ENCODE data around the gene THRB.

Gene THRB

DNA sequence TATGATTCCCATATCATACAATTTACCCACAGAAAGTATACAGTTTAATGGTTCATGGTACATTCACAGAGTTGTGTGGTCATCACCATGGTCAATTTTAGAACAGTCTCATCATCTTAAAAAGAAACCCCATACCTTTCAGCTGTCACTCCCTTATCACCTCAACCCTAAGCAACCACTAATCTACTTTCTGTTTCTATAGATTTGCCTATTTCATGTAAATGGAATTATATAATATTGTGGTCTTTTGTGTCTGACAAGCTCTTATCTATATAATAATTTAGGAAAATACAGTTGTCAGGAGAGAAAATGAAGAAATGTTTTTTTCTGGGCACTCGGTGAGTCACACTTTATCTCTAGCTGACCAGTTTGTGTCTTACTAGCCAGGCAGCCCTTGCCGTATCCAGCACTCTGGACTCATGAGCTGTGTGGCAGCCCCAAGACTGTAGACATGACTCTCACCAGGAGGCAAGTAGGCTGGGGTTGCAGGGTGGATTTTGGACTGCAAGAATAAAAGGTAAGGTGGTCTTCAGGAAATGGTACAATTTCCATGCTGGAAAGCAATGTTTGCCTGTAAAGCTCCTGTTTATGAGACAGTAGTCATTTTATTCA lies 234.6 kb downstream of the THRB start:
- DNase-seq (ENCODE audit: insufficient read length, low spot score), result no peak
- FAIRE-seq, result no peak
- TF ChIP-seq, protein P1, sequence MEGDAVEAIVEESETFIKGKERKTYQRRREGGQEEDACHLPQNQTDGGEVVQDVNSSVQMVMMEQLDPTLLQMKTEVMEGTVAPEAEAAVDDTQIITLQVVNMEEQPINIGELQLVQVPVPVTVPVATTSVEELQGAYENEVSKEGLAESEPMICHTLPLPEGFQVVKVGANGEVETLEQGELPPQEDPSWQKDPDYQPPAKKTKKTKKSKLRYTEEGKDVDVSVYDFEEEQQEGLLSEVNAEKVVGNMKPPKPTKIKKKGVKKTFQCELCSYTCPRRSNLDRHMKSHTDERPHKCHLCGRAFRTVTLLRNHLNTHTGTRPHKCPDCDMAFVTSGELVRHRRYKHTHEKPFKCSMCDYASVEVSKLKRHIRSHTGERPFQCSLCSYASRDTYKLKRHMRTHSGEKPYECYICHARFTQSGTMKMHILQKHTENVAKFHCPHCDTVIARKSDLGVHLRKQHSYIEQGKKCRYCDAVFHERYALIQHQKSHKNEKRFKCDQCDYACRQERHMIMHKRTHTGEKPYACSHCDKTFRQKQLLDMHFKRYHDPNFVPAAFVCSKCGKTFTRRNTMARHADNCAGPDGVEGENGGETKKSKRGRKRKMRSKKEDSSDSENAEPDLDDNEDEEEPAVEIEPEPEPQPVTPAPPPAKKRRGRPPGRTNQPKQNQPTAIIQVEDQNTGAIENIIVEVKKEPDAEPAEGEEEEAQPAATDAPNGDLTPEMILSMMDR (IDR thresholded peaks at IDR 0.05; ENCODE audit: insufficient read depth, missing control alignments), result no peak

DNA sequence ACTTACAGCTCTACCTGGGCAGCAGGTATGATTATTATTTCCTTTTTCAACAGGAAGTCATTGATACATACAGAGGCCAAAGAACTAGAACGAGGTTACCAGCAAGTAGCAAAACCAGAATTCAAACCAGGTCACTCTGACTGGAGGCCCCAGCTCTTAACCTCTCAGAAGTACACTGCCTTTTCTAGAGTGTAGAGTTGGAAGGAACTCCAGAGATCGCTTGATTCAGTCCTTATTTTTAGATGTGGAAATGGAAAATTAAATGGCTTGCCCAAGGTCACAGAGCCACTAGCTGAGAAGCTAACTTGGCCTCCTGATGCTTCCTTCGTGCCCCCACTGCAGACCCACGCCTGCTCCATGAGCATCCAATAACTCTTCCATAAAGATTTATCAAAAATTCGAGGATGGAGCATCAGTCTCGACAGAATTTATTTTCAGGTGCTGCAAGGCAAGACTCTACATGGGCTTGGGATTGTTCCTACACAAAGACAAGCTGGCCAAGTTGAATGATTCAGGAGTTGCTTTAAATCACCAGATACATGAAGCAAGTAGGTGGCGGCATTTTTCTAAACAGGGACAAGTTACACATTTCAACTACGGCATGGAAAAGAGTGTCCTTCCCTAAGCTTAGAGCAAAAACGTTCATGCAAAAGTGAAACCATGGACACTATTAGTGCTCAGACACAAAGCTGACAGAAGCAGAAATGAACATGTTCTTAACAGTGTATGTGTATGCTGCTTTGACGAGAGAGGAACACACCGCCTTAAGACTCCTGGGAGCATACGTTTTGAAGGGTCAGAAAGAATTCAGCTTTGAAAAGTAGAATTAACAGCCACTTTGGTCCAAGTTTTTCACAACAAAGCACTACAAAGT lies 235.7 kb downstream of the THRB start:
- TF ChIP-seq, protein P1 (IDR thresholded peaks at IDR 0.05; ENCODE audit: insufficient read depth, missing control alignments), result no peak
- FAIRE-seq, result no peak
- no peak for DNase-seq (ENCODE audit: insufficient read length, low spot score)

DNA sequence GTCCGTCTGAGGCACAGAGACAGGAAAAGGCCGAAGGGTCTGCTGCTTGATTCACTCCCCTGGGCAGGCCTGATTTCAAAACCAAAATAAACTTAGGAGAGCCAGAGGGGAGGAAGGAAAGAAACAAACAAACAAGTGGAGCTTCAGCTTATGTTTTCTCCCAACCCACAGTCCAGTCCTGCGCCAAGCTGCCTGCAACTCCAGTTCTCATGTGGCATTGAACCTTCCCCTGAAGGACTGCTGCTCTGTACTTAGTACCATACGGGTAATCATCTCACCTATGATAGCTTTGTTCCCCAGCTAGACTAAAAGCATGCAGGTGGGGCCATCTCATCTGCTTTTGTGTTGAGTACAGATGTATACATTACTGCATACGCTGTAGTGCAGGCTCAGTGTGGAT lies 236.4 kb downstream of the THRB start:
- FAIRE-seq (no peak), DNase-seq (ENCODE audit: insufficient read length, low spot score) (no peak)
- TF ChIP-seq, protein P1 (IDR thresholded peaks at IDR 0.05; ENCODE audit: insufficient read depth, missing control alignments), result no peak

GRCh38 chr3:24255414-24255813 lies 239.2 kb downstream of the THRB start:
- TF ChIP-seq, protein P1 (IDR thresholded peaks at IDR 0.05; ENCODE audit: insufficient read depth, missing control alignments), result no peak
- DNase-seq (ENCODE audit: insufficient read length, low spot score) (no peak), FAIRE-seq (no peak)

GRCh38 chr3:24254649-24255048 lies 240.0 kb downstream of the THRB start:
- no peak for DNase-seq (ENCODE audit: insufficient read length, low spot score)
- FAIRE-seq, result no peak
- TF ChIP-seq, protein P1 (IDR thresholded peaks at IDR 0.05; ENCODE audit: insufficient read depth, missing control alignments), result no peak

GRCh38 chr3:24253336-24253735 lies 241.3 kb downstream of the THRB start:
- FAIRE-seq (no peak), DNase-seq (ENCODE audit: insufficient read length, low spot score) (no peak)
- TF ChIP-seq, protein P1 (IDR thresholded peaks at IDR 0.05; ENCODE audit: insufficient read depth, missing control alignments), result no peak

DNA sequence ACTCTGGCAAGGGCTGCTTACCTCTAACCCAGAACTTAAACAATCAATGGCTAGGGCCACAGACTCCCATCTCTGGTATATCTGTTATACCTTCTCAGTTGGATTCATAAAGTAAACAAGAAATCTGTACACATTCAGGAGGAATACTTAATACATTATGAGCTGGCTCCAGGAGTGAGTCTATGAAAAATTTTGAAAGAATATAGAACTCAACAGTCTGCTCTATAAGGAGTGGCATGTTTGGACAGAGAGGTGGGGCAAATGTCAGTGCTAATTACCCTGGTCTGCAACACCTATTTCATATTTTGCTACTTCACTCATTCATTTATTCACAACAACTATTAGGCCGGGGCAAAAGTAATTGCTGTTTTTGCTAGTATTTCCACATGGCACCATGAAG lies 245.1 kb downstream of the THRB start:
- TF ChIP-seq, protein P1 (IDR thresholded peaks at IDR 0.05; ENCODE audit: insufficient read depth, missing control alignments), result no peak
- FAIRE-seq (no peak), DNase-seq (ENCODE audit: insufficient read length, low spot score) (no peak)

Data from D721Med (cell line).